NT2/D1 (cell line): ENCODE data around the gene RNF152.

Source experiments
- DNase-seq: peaks from one replicate; pipeline ENCODE4 v3.0.0-alpha.2; 2011; ENCODE audit warnings: low read depth, low spot score
- H3K27me3 ChIP-seq: 2 replicates; pipeline ENCODE4 v1.6.0; 2011; ENCODE audit warnings: mild to moderate bottlenecking; ENCODE audit not compliant: insufficient read length, insufficient read depth
- H3K36me3 ChIP-seq: 2 replicates; pipeline ENCODE4 v1.6.1; 2011; ENCODE audit warnings: mild to moderate bottlenecking, low read length, mixed read lengths; ENCODE audit not compliant: insufficient read depth, insufficient read length
- H3K4me1 ChIP-seq: 2 replicates; pipeline ENCODE4 v1.5.1; 2011; ENCODE audit not compliant: insufficient read depth, insufficient read length
- H3K4me3 ChIP-seq: 2 replicates; pipeline ENCODE4 v1.5.1; 2011; ENCODE audit warnings: low read depth; ENCODE audit not compliant: insufficient read length
- H3K9ac ChIP-seq: 2 replicates; pipeline ENCODE4 v1.6.0; 2011; ENCODE audit warnings: low read depth; ENCODE audit not compliant: insufficient read length
- H3K9me3 ChIP-seq: 2 replicates; pipeline ENCODE4 v1.5.1; 2011; ENCODE audit warnings: mild to moderate bottlenecking, low read length; ENCODE audit not compliant: insufficient read depth
- SUZ12 ChIP-seq: IDR thresholded peaks from 2 replicates; pipeline ENCODE4 v1.6.1; 2011; ENCODE audit not compliant: insufficient read length, insufficient read depth; ENCODE audit errors: extremely low read depth
- YY1 ChIP-seq: IDR thresholded peaks from 2 replicates; pipeline ENCODE4 v1.6.1; 2011; ENCODE audit not compliant: insufficient read length, insufficient read depth
- ZNF274 ChIP-seq: IDR thresholded peaks from 2 replicates; pipeline ENCODE4 v1.6.1; 2011; ENCODE audit warnings: mild to moderate bottlenecking, low read depth, low read length

The RNF152 gene

DNA sequence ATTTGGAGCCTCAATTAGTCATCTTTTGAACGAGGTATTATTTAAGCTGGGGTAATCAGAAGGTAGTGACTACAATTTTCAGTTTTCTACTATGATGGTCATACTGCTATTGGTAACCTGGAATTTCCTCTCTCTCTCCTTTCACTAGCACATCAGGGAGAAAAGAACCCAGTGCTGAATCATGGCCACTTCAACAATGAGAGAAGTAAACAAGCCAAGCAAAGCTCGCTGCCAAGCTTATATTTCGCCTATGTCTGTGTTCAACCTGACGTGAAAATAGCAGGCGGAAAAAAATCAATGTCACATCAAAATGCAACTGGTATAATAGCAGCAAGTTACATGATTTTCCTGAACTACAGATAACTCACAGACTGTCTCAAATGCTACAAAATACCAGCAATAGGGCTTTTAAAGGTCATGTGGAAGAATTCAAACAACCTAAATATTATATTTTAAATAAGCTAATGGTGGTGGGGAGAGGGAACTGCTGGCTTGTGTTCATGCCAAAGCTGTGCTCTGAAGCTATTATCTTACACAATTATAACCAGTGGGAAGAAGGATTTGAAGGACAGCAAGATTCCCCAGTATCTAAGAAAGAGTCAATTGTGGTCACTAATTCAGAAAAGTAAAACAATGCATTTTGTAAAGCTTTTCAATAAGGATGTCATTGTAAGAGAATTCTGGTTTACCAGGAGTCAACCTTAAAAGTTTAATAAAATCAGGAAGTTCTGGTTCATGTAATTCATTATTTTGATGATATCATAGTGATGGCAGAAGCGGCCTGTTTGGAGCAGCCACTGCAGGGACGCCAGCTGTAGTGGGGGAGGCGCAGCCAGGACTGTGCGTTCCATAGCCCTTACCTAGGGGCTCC, 38.0 kb downstream of the RNF152 start:
- DNase-seq: no peak
- H3K36me3 ChIP-seq: no peaks in the 10 kb centered on the region
- TF ChIP-seq YY1: no peak
- no peak overlapping the region for H3K9ac ChIP-seq
- H3K27me3 ChIP-seq: no peaks in the 10 kb centered on the region
- H3K4me1 ChIP-seq: no peaks in the 10 kb centered on the region
- H3K9me3 ChIP-seq: no peaks in the 10 kb centered on the region
- no peak overlapping the region for H3K4me3 ChIP-seq

DNA sequence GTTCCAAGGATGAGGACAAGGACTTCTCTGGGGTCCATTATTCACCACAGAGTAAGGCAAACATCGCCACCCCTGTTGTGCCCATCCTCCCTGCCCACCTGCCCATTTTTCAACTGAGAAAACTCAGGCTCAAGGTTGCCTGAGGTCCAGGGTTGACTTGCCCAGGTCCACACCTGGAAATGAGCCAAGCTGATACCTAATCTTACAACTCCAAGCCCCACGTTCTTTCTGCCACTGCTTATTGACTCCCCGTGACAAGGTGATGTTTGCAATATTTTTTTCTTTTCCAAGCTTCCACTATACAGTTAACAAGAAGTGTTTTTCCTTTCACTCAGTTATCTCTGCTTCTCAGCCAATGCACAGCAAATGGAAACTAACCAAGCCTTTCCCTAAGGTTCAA, 39.0 kb downstream of the RNF152 start:
- no peak for TF ChIP-seq SUZ12
- no peak for TF ChIP-seq ZNF274
- TF ChIP-seq YY1: no peak
- H3K4me3 ChIP-seq: no peak overlapping the region

DNA sequence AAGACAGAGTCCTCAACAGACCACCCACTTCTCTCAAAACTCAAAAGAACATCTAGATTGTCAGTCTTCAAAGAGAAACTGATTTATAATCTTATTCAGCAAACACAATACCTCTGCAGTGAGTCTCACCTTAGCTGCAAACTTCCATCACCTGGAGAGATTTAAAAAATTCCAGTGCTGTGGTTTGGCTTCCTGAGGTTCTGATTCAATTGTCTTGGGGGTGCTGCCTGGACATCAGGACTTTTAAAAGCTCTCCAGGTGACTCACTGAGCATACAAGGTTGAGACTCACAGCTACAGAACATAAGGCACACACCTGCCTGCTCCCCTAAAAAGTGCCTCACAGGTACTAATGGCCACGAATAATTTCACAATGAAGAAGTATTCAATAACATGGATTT, 40.3 kb downstream of the RNF152 start:
- DNase-seq: no peak
- H3K9ac ChIP-seq: no peak overlapping the region
- no peak overlapping the region for H3K4me3 ChIP-seq
- H3K27me3 ChIP-seq: no peaks in the 10 kb centered on the region
- TF ChIP-seq ZNF274 (no peak), SUZ12 (no peak), YY1 (no peak)
- H3K9me3 ChIP-seq: no peaks in the 10 kb centered on the region
- no peaks in the 10 kb centered on the region for H3K36me3 ChIP-seq
- no peaks in the 10 kb centered on the region for H3K4me1 ChIP-seq

More for the DNA sequence above, 39.0 kb downstream of the RNF152 start:
- no peak for DNase-seq
- Histone ChIP-seq H3K27me3 (no peaks in the 10 kb centered on the region), H3K4me1 (no peaks in the 10 kb centered on the region), H3K36me3 (no peaks in the 10 kb centered on the region), H3K9me3 (no peaks in the 10 kb centered on the region), H3K9ac (no peak overlapping the region)

DNA sequence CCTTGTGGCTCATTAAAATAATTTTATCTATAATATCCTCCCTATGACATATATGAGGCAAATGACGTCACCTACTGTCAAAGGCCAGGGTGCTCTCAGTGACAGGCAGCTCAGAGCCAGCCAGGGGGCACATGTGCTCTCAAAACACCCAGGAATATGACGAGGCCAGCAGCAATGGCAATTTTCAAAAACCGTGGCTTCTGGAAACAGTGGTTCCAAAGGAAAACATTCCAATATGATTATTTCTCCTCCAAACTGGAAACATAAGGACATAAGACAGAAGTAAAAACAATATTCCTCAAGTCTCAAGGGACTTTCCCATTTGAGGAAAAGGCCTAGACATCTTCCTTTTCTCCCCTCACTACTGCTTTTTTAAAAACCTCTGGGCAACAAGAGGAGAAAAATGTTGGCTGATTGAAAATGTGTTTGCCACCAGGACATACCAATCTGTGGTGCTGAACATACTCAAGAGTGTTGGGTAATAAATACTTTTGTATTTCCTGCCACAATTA, 40.8 kb downstream of the RNF152 start:
- no peak for DNase-seq

DNA sequence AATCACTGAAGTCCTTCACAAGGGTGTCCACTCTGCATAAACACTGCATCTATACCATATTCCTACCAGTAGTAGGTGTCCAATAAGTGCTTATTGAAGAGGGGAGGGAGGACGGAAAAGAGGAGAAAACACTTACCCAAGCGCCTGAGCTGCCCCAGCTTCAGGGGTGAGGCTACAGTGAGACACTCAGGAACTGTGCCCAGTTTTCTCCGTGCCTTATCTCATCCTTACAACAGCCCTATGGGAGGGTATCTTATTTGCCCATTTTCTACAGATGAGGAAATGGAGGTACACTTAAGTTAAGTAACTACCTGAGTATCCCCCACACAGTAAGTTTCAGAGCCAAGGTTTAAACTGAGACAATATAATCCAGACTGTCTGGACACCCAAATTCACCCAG, 41.5 kb downstream of the RNF152 start:
- H3K27me3 ChIP-seq: no peaks in the 10 kb centered on the region
- DNase-seq: no peak
- no peak overlapping the region for H3K9ac ChIP-seq
- TF ChIP-seq SUZ12 (no peak), ZNF274 (no peak), YY1 (no peak)
- H3K4me1 ChIP-seq: no peaks in the 10 kb centered on the region
- no peak overlapping the region for H3K4me3 ChIP-seq
- H3K36me3 ChIP-seq: no peaks in the 10 kb centered on the region
- no peaks in the 10 kb centered on the region for H3K9me3 ChIP-seq

More for the DNA sequence above, 40.8 kb downstream of the RNF152 start:
- no peak overlapping the region for H3K9ac ChIP-seq
- H3K4me1 ChIP-seq: no peaks in the 10 kb centered on the region
- H3K27me3 ChIP-seq: no peaks in the 10 kb centered on the region
- H3K36me3 ChIP-seq: no peaks in the 10 kb centered on the region
- H3K9me3 ChIP-seq: no peaks in the 10 kb centered on the region
- H3K4me3 ChIP-seq: no peak overlapping the region
- TF ChIP-seq SUZ12 (no peak), ZNF274 (no peak), YY1 (no peak)

DNA sequence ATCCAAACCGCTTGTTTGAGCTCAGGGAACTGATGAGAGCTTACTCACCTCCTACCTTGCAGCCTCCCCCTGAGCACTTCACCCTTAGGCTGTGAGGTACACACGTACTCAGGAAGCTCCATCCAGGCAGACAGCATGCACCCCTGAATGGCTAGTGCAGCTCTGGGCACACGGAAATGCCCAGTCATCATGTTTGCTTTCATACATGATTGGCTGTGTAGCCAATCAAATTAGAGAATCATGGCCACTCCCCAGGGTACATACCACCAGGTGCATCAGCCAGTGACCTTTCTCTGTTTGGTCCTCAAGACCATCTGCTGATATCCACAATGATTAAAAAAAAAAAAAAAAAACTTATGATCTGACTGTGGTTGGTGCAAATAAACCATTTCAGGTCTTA, 42.1 kb downstream of the RNF152 start:
- TF ChIP-seq SUZ12 (no peak), ZNF274 (no peak), YY1 (no peak)
- no peak overlapping the region for H3K4me3 ChIP-seq
- H3K9ac ChIP-seq: no peak overlapping the region
- no peaks in the 10 kb centered on the region for H3K27me3 ChIP-seq
- H3K4me1 ChIP-seq: no peaks in the 10 kb centered on the region
- no peak for DNase-seq
- H3K9me3 ChIP-seq: no peaks in the 10 kb centered on the region
- H3K36me3 ChIP-seq: no peaks in the 10 kb centered on the region

DNA sequence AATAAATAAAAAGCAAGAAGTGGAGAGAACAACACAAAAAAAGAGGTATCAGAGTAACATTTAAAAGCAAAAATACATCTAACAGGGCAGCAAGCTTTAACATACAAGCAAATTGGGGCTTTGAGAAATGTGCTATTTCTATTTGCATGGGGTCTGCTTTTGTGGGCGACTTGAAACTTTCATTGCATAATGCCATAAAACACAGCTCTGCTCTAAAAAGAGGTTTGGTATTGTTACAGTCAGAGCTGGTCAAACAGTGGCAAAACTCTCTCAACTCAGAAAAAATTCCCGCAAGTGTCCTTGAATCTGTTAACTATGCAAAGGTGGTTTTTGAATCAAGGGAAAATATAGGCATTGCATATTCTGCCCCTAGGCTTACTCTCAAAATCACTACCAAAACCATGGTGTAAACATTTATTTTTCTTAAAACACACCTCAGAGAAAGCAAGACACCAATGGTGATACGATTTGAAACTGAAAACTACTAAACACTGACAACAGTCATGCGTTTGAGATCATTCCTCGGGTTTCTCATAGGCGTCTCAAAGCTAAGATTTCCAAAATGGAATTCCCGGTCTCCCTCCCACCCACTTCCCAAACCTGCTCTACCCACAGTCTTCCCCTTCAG, 45.5 kb downstream of the RNF152 start:
- Histone ChIP-seq H3K27me3 (no peaks in the 10 kb centered on the region), H3K36me3 (no peaks in the 10 kb centered on the region), H3K9me3 (no peaks in the 10 kb centered on the region), H3K4me3 (no peak overlapping the region), H3K9ac (no peak overlapping the region), H3K4me1 (no peaks in the 10 kb centered on the region)
- TF ChIP-seq ZNF274 (no peak), YY1 (no peak), SUZ12 (no peak)
- DNase-seq: no peak
